ENCODE data around the gene MAP1LC3A.

DNA sequence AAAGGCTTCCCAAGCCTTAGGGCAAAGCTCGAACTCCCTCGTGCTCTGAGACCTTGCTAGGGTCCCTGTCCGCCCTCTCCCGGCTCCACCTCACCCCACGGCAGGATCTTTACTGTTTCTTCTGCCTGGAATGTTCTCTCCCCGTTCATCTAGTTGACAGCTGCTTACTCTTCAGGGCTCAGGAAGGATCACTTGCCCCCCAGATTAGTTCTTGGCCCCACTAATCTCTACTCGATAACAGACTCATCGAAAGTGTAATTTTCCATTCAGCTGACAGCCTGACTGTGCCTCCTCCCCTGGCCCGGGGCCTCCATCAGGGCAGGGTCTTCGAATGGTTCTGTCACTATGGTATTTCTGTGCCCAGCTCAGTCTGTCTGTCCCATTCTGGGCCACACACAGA lies 3.1 kb downstream of the MAP1LC3A start:
- TF ChIP-seq, protein P1, sequence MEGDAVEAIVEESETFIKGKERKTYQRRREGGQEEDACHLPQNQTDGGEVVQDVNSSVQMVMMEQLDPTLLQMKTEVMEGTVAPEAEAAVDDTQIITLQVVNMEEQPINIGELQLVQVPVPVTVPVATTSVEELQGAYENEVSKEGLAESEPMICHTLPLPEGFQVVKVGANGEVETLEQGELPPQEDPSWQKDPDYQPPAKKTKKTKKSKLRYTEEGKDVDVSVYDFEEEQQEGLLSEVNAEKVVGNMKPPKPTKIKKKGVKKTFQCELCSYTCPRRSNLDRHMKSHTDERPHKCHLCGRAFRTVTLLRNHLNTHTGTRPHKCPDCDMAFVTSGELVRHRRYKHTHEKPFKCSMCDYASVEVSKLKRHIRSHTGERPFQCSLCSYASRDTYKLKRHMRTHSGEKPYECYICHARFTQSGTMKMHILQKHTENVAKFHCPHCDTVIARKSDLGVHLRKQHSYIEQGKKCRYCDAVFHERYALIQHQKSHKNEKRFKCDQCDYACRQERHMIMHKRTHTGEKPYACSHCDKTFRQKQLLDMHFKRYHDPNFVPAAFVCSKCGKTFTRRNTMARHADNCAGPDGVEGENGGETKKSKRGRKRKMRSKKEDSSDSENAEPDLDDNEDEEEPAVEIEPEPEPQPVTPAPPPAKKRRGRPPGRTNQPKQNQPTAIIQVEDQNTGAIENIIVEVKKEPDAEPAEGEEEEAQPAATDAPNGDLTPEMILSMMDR (IDR thresholded peaks at IDR 0.05; ENCODE audit: borderline replicate concordance, extremely low read depth, low read length, poor library complexity, severe bottlenecking): no peak
- no peak for TF ChIP-seq EZH2 (IDR thresholded peaks at IDR 0.05; ENCODE audit: borderline replicate concordance, low read depth, low read length, severe bottlenecking)
